NCI-H2196 (cell line): Measurements from ENCODE around the gene TSPAN14.
"Not testable (repeated sequence)": the region's sequence is repeated elsewhere in the genome, so short reads cannot be mapped to it uniquely, and the experiment has no call there.

Experiments
- DNase-seq: peaks from one replicate; lab custom pipeline; 2025; ENCODE audit not compliant: unreplicated experiment; lab: John Stamatoyannopoulos, UW

The TSPAN14 gene

DNA sequence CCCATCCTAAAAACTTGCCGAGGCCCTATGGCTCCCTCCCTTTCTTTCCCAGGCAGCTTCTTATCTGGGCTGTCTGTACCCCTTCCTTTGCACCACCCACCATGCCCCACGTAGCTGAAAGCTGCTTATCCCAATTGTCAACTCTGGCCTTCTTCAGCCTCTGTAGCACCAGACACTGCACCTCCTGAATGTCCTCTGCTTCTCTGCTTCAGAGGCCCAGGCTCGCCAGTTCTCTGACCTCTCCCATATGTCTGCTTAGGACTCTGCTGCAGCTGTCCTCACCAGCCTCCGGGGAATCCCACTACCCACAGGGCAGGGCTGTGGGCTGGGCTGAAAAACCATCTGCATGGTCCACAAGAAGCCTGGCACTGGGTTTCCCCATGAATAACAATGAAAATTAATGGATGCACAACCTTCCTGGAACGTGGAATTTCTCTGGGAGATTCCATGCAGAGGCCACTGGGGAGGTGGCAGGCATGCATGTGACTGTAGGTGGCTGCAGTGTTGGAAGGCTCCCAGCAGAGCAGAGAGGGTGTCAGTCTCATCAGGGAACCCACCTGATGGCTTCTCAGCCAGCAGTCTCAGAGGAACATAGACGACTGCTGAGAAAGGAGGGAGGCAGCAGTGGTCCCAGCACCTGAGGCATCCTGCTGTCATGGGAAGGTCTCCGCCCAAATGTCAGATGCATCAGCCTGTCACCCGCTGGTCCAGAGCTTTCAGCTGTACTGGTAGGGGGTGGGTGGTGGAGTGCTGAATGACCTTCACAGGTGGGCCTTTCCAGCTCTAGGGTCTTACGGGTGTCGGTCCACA lies 66.8 kb downstream of the TSPAN14 start:
- no peak for DNase-seq

GRCh38 chr10:80522756-80523363 lies 68.8 kb downstream of the TSPAN14 start:
- DNase-seq: peak; percentile 17

GRCh38 chr10:80523773-80524172 lies 69.7 kb downstream of the TSPAN14 start:
- no peak for DNase-seq

GRCh38 chr10:80524190-80524909 lies 70.2 kb downstream of the TSPAN14 start:
- no peak for DNase-seq

DNA sequence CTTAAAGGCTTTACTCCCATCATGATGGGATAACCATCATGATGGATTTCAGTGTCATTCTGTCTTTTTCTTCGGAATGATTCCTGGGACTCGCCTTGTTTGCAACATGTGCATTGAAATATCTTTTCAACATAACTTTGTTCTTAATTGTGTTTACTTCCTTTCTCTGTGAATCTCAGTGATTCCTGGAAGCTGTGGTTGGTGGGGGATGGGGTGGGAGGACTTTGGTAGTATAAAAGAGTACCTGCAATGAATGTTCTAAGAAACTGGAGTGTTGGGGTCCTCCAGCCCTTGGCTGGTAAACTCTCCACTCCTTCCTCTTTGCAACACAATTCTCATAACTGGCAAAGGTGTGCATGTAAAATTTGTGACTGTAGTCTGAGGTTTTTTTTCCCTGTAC lies 72.1 kb downstream of the TSPAN14 start:
- no peak for DNase-seq

DNA sequence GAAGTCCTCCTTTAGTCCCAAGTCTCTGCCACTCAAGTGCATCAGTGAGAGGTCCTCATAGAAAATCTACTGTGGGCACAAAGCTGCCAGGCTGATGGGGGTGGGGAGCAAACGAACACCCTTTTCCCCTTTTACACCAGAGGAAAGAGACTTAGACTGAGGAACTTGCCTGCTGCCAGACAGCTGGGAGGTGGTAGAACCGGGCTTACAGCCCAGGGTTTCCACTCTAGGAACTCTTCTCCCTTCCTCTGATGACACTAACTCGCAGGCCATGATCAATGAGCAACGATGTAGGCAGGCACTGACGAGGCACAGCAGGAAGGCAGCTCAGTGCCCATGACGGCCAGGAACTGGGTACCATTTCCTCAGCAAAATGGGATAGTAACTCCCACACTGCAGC lies 72.6 kb downstream of the TSPAN14 start:
- DNase-seq: no peak

- DNase-seq: no peak
Measured at GRCh38 chr10:80528185-80528700, 74.1 kb downstream of the TSPAN14 start.

- DNase-seq: no peak
Measured at GRCh38 chr10:80528901-80529300, 74.8 kb downstream of the TSPAN14 start.

DNA sequence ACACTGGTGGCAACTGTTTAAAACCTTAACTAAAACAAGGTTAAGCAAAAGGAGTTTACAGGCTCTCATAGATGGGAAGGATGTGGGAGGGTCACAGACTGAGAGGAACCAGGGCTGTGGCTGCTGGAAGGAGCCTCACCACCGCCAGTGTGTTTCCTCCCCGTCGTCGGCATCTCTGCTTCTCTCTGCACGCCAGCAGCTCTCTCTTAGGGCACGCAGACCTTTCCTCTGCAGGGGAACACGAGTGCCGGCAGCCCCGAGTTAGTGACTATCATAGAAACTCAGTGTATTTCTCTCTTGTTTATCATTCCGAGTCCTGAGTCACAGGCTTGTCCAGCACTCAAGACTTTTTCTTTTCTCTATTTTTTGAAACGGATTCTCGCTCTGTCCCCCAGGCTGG lies 75.5 kb downstream of the TSPAN14 start:
- DNase-seq: no peak

- no peak for DNase-seq
Measured at GRCh38 chr10:80530251-80530650, 76.1 kb downstream of the TSPAN14 start.

GRCh38 chr10:80530816-80531215 lies 76.7 kb downstream of the TSPAN14 start:
- DNase-seq: no peak

GRCh38 chr10:80532571-80532970 lies 78.5 kb downstream of the TSPAN14 start:
- no peak for DNase-seq

GRCh38 chr10:80534059-80534458 lies 79.9 kb downstream of the TSPAN14 start:
- DNase-seq: not testable (repeated sequence)

- not testable (repeated sequence) for DNase-seq
Measured at GRCh38 chr10:80534646-80535045, 80.5 kb downstream of the TSPAN14 start.

DNA sequence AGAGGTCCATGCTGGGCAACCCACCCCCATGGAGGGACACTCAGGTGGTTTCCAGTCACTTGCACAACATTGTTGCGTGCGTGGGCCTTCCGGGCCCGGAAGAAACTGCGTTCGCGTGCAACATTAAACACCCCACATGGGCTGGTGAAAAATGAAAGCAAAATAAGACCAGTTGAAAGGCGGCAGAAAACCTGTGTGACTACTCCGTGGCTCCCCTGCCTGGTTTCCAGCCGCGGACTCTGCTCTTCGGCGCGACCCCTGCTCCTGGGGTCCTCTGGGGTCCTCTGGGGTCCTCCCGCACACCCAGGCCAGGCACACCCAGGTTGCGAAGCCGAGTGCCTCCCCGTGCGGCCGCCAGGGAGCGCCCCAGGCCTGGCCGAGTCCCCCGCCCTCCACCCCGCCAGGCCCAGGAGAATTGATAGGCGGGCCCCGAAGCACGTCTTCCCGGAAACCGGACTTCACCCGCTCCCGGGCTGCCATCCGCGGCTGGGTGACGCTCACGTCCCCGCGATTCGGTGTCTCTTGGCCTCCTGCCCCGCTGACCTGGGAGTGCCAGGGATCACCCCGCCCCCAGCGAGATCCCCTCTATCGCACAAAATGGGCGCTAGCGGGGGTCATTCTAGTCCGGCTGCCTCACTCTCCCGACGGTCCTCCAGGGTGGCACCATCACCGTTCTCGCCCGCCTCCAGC lies 81.7 kb downstream of the TSPAN14 start:
- no peak for DNase-seq

- no peak for DNase-seq
Measured at GRCh38 chr10:80536361-80536835, 82.3 kb downstream of the TSPAN14 start.

DNA sequence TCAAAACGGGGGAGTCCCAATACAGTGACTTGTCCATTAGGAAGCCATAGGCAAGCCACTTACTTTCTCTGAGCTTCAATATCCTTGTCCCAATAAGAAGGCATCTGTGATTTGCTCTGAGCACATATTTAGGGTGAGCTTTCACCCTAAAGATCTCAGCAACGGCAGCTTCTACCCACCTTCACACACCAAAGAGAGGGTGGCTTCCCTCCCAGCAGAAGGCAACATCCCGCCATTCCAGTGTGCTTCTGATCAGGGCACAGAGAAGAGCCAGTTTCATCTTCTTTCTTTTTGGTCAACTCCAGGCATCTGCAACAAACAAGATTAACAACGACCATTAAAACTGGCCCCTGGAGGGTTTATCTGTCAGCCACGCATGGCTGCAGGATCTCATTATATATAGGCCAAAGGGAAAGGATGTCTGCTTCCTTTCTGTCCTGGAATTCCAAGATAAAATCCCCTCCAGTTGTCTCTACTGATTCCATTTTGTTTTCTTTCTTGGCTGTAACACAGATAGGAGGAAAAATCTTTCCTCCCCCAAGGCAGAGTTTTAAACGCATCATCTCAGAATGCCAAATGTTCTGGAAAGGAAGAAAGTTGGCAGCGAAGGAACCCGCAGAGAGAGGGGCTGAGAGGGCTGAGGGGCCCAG lies 83.1 kb downstream of the TSPAN14 start:
- DNase-seq: no peak

- peak; percentile 13 for DNase-seq
Measured at GRCh38 chr10:80537736-80538480, 83.8 kb downstream of the TSPAN14 start, which contains the start of gene SH2D4B. Gene SH2D4B, plus strand, starts transcription at chr10:80537902. Its CDS starts 430 bp downstream, at chr10:80538332.

GRCh38 chr10:80538481-80539185 lies 84.5 kb downstream of the TSPAN14 start:
- no peak for DNase-seq
